Prostate gland (tissue), 2 donors: Measurements from ENCODE around the gene E2F2. TPM values are rescaled to one million over a fixed set of nuclear protein-coding genes. Genes with fewer than 3 reads are reported as not detected.

Experiments
- DNase-seq: peaks from one replicate; pipeline ENCODE4 v3.0.0-alpha.2; 2019; ENCODE audit warnings: low spot score
- H3K27ac ChIP-seq, 2 donors: fragments of 200-600 bp; sonication (generic); 2 replicates each; pipeline ENCODE4 v1.5.1; 2017 to 2019
- H3K27me3 ChIP-seq: fragments of 200-600 bp; sonication (generic); replicated peaks from 2 replicates; pipeline ENCODE4 v1.5.1; 2019; ENCODE audit not compliant: insufficient read depth
- H3K36me3 ChIP-seq, 2 donors: fragments of 200-600 bp; sonication (generic); 1 replicate in 1 of 2; 2 replicates in 1 of 2; pipeline versions ENCODE4 v1.5.1 to v1.8.1; 2017 to 2019
- H3K4me1 ChIP-seq: fragments of 200-600 bp; sonication (generic); replicated peaks from 2 replicates; pipeline ENCODE4 v1.5.1; 2019
- H3K4me3 ChIP-seq, 2 donors: fragments of 200-600 bp; sonication (generic); 2 replicates each; pipeline ENCODE4 v1.5.1; 2017 to 2019
- H3K9me3 ChIP-seq: fragments of 200-600 bp; sonication (generic); 2 replicates; pipeline ENCODE4 v1.5.1; 2017
- CTCF ChIP-seq, 4 experiments: fragments of 200-600 bp in 2 of 4; fragments of 450-650 bp in 2 of 4; sonication (generic) in 2 of 4; IDR thresholded peaks; 1 replicate in 3 of 4; 2 replicates in 1 of 4; pipeline ENCODE4 v1.5.1; 2016 to 2019; ENCODE audit warnings: antibody characterized with exemption in 4 of 4, mild to moderate bottlenecking in 2 of 4, moderate library complexity in 2 of 4
- POLR2A ChIP-seq: fragments of 450-650 bp; IDR thresholded peaks from one replicate; pipeline ENCODE4 v1.6.1; 2016; ENCODE audit warnings: antibody characterized with exemption, mild to moderate bottlenecking
- POLR2AphosphoS5 ChIP-seq: sonication (generic); formaldehyde crosslinking; IDR thresholded peaks from one replicate; pipeline ENCODE4 v1.6.1; 2017; ENCODE audit warnings: antibody characterized with exemption
- WGBS: methylation state at CpG from one replicate; pipeline ENCODE4 v1.1.5; 2018; 5-methylcytosine and 5-hydroxymethylcytosine counted together
- intact Hi-C: fragments of 100-400 bp; cut with DNase I; formaldehyde crosslinking; loops from one replicate; pipeline ENCODE4 v1.14.2; 2022
- total RNA-seq, 2 donors: library from RNA; depleted of rRNA; stranded (reverse); fragments of >200 nt; gene quantifications; one replicate each; pipeline ENCODE4 v1.1.0, GENCODE V29; 2016

E2F2 gene
- total RNA-seq, 2 donors from 2014 or later = 1.0 to 4.1 TPM

- DNase-seq = no peak
- Histone ChIP-seq H3K4me3 (no peak overlapping the region), H3K4me1 (no peaks in the 10 kb centered on the region), H3K9me3 (no peaks in the 10 kb centered on the region), H3K27ac (no peak overlapping the region), H3K36me3 (no peaks in the 10 kb centered on the region), H3K27me3 (no peaks in the 10 kb centered on the region)
- no peak for TF ChIP-seq POLR2AphosphoS5
- TF ChIP-seq POLR2A = no peak
- no peak for TF ChIP-seq CTCF (IDR thresholded peaks at IDR 0.05)
- WGBS = 94% methylated on average over 6 of the region's 6 CpGs
- intact Hi-C loops = loop anchor here (5.0 kb wide), 1 partner anchor 60 kb away; the partner anchor contains the start of gene TCEA3
Measured at GRCh38 chr1:23481904-23482303, 49.1 kb downstream of the E2F2 start.

GRCh38 chr1:23481026-23481597 lies 49.9 kb downstream of the E2F2 start:
- DNase-seq = no peak
- Histone ChIP-seq H3K27me3 (no peaks in the 10 kb centered on the region), H3K4me1 (no peaks in the 10 kb centered on the region), H3K9me3 (no peaks in the 10 kb centered on the region), H3K4me3 (no peak overlapping the region), H3K27ac (no peak overlapping the region), H3K36me3 (no peaks in the 10 kb centered on the region)
- 80% methylated on average over 7 of the region's 7 CpGs for WGBS
- intact Hi-C loops = loop anchor here (5.0 kb wide), 1 partner anchor 59 kb away; the partner anchor contains the start of gene TCEA3
- no peak for TF ChIP-seq POLR2A
- no peak for TF ChIP-seq POLR2AphosphoS5
- TF ChIP-seq CTCF (IDR thresholded peaks at IDR 0.05) = no peak

GRCh38 chr1:23480187-23481025 lies 50.6 kb downstream of the E2F2 start:
- peaks cover 1% of the 10 kb centered on the region for H3K4me1 ChIP-seq
- no peak overlapping the region for H3K27ac ChIP-seq
- WGBS = 83% methylated on average over 4 of the region's 4 CpGs
- intact Hi-C loops = loop anchor here (5.0 kb wide), 1 partner anchor 58 kb away; the partner anchor contains the start of gene TCEA3
- no peak overlapping the region for H3K4me3 ChIP-seq
- no peak for DNase-seq
- no peaks in the 10 kb centered on the region for H3K27me3 ChIP-seq
- no peaks in the 10 kb centered on the region for H3K36me3 ChIP-seq
- H3K9me3 ChIP-seq = no peaks in the 10 kb centered on the region
- TF ChIP-seq POLR2AphosphoS5 = no peak
- TF ChIP-seq POLR2A = no peak
- TF ChIP-seq CTCF (IDR thresholded peaks at IDR 0.05) = no peak

GRCh38 chr1:23479666-23479941 lies 51.4 kb downstream of the E2F2 start:
- peak overlapping the region; percentile 21 to 24 for H3K27ac ChIP-seq

More at GRCh38 chr1:23479666-23479941, 51.4 kb downstream of the E2F2 start:
- Histone ChIP-seq H3K4me1 (peaks cover 9% of the 10 kb centered on the region), H3K36me3 (no peaks in the 10 kb centered on the region), H3K9me3 (no peaks in the 10 kb centered on the region), H3K27me3 (no peaks in the 10 kb centered on the region), H3K4me3 (no peak overlapping the region)
- no peak for TF ChIP-seq POLR2A
- TF ChIP-seq CTCF (IDR thresholded peaks at IDR 0.05) = no peak
- no peak for TF ChIP-seq POLR2AphosphoS5
- DNase-seq = no peak
- intact Hi-C loops = no loop called here
- 93% methylated on average over 2 of the region's 2 CpGs for WGBS
